PC-9 (cell line): Measurements from ENCODE around the gene CA12. TPM values are rescaled to one million over a fixed set of nuclear protein-coding genes. Genes with fewer than 3 reads are reported as not detected.

Experiments
- BruUV-seq: library from RNA; stranded (reverse); fragments of 400-500 nt; replicated peaks from 2 replicates; lab custom pipeline; 2021; lab: Mats Ljungman, UMichigan
- CTCF ChIA-PET: fragments of 300-600 bp; sonication (Branson Sonifier 250); formaldehyde crosslinking; loops from one replicate; lab custom pipeline; 2022; ENCODE audit warnings: antibody characterized with exemption; lab: Charles Lee
- POLR2A ChIA-PET: fragments of 300-600 bp; sonication (Branson Sonifier 250); formaldehyde crosslinking; loops from one replicate; lab custom pipeline; 2022; ENCODE audit warnings: antibody characterized with exemption; ENCODE audit not compliant: unreplicated experiment; lab: Charles Lee
- DNase-seq, 2 experiments: peaks; one replicate each; pipeline versions ENCODE4 v3.0.0 to v3.0.0-alpha.2; 2015 to 2022; ENCODE audit warnings: mixed read lengths in 1 of 2
- H2AFZ ChIP-seq: fragments of 200-600 bp; sonication (generic); 2 replicates; pipeline ENCODE4 v1.8.1; 2017; ENCODE audit warnings: antibody characterized with exemption
- H3F3A ChIP-seq: fragments of 200-600 bp; sonication (generic); 2 replicates; pipeline ENCODE4 v1.8.1; 2017; ENCODE audit warnings: antibody characterized with exemption, mild to moderate bottlenecking, low read depth; ENCODE audit not compliant: insufficient read depth
- H3K27ac ChIP-seq: fragments of 200-600 bp; sonication (generic); 2 replicates; pipeline ENCODE4 v1.6.1; 2016; ENCODE audit warnings: mixed run types
- H3K27me3 ChIP-seq: fragments of 200-600 bp; sonication (generic); 2 replicates; pipeline ENCODE4 v1.6.1; 2016; ENCODE audit warnings: low read depth, mixed run types; ENCODE audit not compliant: insufficient read depth
- H3K36me3 ChIP-seq: fragments of 200-600 bp; sonication (generic); 2 replicates; pipeline ENCODE4 v1.6.1; 2016; ENCODE audit warnings: low read depth, mixed run types
- H3K4me1 ChIP-seq: fragments of 200-600 bp; sonication (generic); replicated peaks from 2 replicates; pipeline ENCODE4 v1.6.1; 2016; ENCODE audit warnings: mixed run types; ENCODE audit not compliant: insufficient read depth
- H3K4me2 ChIP-seq: fragments of 200-600 bp; sonication (generic); 2 replicates; pipeline ENCODE4 v1.6.1; 2017; ENCODE audit warnings: mixed run types
- H3K4me3 ChIP-seq: fragments of 200-600 bp; sonication (generic); 2 replicates; pipeline ENCODE4 v1.6.1; 2016; ENCODE audit warnings: mixed run types
- H3K79me2 ChIP-seq: fragments of 200-600 bp; sonication (generic); 2 replicates; pipeline ENCODE4 v1.6.1; 2017; ENCODE audit warnings: low read depth, mixed run types
- H3K9me2 ChIP-seq: fragments of 200-600 bp; sonication (generic); 2 replicates; pipeline ENCODE4 v1.8.1; 2017; ENCODE audit warnings: mild to moderate bottlenecking; ENCODE audit not compliant: insufficient read depth
- H3K9me3 ChIP-seq: fragments of 200-600 bp; sonication (generic); 2 replicates; pipeline ENCODE4 v1.8.1; 2016; ENCODE audit warnings: low read depth; ENCODE audit not compliant: insufficient read depth
- H4K20me1 ChIP-seq: fragments of 200-600 bp; sonication (generic); 2 replicates; pipeline ENCODE4 v1.8.1; 2017; ENCODE audit not compliant: insufficient read depth
- EZH2 ChIP-seq: fragments of 200-600 bp; sonication (generic); IDR thresholded peaks from 2 replicates; pipeline ENCODE4 v1.8.0; 2017; ENCODE audit warnings: antibody characterized with exemption, low read depth
- intact Hi-C: fragments of 100-400 bp; cut with micrococcal nuclease; formaldehyde crosslinking; loops from one replicate; pipeline ENCODE4 v1.10.0; 2022; ENCODE audit not compliant: unreplicated experiment
- total RNA-seq: library from RNA; stranded (reverse); gene quantifications from 2 replicates; pipeline ENCODE4 v1.2.3, GENCODE V29; 2021
- TF ChIP-seq, protein P1 (sequence below): fragments of 200-600 bp; sonication (generic); conservative IDR thresholded peaks from 2 replicates; pipeline ENCODE4 v1.6.1; 2017; ENCODE audit warnings: mixed run types, antibody characterized with exemption, mild to moderate bottlenecking, moderate library complexity

CA12 gene
- total RNA-seq, 1 experiment from 2014 or later: 4.6 TPM

DNA sequence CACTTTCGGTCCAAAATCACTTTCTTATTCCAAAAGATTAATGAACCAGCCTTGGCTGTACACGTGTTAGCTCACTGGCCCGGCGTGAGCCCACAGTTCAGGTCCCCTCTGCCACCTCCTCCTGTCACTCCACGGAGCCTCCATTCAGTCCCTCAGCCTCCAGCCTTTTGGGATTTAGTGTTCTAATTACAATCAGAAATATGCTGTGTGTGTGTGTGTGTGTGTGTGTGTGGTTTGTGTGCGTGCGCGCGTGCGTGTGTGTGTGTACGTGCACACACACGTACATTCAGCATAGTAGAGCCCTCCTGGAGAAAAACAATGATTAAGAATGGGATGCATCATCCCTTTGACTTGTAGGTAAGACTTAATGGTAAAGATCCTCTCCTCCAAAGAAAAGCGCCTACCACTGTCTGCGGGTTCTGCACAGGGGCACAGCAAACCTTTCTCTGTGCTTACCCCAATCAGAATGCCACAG is 801 bp downstream of the CA12 start:
- H4K20me1 ChIP-seq: no peaks in the 10 kb centered on the region
- H3K27me3 ChIP-seq: no peaks in the 10 kb centered on the region
- TF ChIP-seq, protein P1, sequence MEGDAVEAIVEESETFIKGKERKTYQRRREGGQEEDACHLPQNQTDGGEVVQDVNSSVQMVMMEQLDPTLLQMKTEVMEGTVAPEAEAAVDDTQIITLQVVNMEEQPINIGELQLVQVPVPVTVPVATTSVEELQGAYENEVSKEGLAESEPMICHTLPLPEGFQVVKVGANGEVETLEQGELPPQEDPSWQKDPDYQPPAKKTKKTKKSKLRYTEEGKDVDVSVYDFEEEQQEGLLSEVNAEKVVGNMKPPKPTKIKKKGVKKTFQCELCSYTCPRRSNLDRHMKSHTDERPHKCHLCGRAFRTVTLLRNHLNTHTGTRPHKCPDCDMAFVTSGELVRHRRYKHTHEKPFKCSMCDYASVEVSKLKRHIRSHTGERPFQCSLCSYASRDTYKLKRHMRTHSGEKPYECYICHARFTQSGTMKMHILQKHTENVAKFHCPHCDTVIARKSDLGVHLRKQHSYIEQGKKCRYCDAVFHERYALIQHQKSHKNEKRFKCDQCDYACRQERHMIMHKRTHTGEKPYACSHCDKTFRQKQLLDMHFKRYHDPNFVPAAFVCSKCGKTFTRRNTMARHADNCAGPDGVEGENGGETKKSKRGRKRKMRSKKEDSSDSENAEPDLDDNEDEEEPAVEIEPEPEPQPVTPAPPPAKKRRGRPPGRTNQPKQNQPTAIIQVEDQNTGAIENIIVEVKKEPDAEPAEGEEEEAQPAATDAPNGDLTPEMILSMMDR: no peak
- TF ChIP-seq EZH2: no peak
- no peaks in the 10 kb centered on the region; the same call in 1 of the 2 replicates for H3F3A ChIP-seq
- ChIA-PET CTCF (no interaction called here), POLR2A (no interaction called here)
- H3K9me3 ChIP-seq: no peaks in the 10 kb centered on the region
- no peak overlapping the region for H3K27ac ChIP-seq
- H3K79me2 ChIP-seq: no peaks in the 10 kb centered on the region
- no peak overlapping the region for H2AFZ ChIP-seq
- H3K4me3 ChIP-seq: no peak overlapping the region
- DNase-seq: no peak
- no peaks in the 10 kb centered on the region for H3K9me2 ChIP-seq
- intact Hi-C loops: no loop called here
- H3K4me1 ChIP-seq: peaks cover 20% of the 10 kb centered on the region
- peak overlapping the region; percentile 64; the same call in 1 of the 2 replicates for H3K4me2 ChIP-seq
- no TSS peak for BruUV-seq
- H3K36me3 ChIP-seq: no peaks in the 10 kb centered on the region

DNA sequence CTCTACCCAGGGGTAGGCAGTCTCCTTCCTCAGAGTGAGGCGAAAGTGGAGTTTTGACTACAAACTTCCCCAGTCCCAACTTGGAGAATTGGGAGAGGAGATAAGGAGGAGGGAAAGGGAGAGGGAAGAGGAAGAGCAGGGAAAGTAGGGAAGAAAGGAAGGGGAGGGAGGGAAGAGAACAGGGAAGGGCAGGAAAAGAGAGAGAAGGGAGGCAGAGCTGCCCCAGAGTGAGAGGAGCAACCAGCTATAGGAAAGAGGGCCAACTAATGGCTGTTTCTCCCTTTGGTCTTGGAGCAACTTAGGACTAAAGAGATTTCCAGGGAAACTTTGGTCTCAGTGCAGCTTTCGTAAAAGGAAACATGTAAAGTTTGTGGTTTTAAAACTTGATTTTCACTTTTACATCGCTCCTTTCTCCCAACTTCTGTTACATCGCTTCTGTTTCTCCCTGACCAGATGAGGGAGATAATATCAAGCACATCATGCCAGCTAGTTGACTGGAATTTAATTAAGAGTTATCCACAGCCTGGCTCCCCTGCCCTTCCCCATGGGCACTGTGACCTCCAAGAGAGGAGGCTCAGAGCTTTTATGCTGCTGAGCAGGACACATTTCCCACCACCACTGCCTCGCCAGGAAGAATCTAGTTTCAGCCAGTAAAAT is 1.4 kb downstream of the CA12 start:
- no peak overlapping the region for H3K4me3 ChIP-seq
- no peaks in the 10 kb centered on the region for H3K36me3 ChIP-seq
- H3K4me1 ChIP-seq: peaks cover 26% of the 10 kb centered on the region
- DNase-seq: no peak
- 0 out of 2 replicates have a peak overlapping the region, but pooled peaks have one; percentile 53 for H2AFZ ChIP-seq
- no TSS peak for BruUV-seq
- no peaks in the 10 kb centered on the region for H4K20me1 ChIP-seq
- H3F3A ChIP-seq: peaks cover 5% of the 10 kb centered on the region; the same call in 1 of the 2 replicates
- intact Hi-C loops: no loop called here
- H3K4me2 ChIP-seq: peak overlapping the region; percentile 58
- ChIA-PET POLR2A (no interaction called here), CTCF (interaction anchor here (0.6 kb wide), 2 partner anchors 25 to 1307 kb away, joined by 3 read pairs; no protein-coding TSS in a partner anchor)
- H3K9me2 ChIP-seq: no peaks in the 10 kb centered on the region
- no peaks in the 10 kb centered on the region for H3K9me3 ChIP-seq
- H3K27me3 ChIP-seq: no peaks in the 10 kb centered on the region
- H3K79me2 ChIP-seq: no peaks in the 10 kb centered on the region
- H3K27ac ChIP-seq: no peak overlapping the region
- TF ChIP-seq, protein P1: no peak
- no peak for TF ChIP-seq EZH2

DNA sequence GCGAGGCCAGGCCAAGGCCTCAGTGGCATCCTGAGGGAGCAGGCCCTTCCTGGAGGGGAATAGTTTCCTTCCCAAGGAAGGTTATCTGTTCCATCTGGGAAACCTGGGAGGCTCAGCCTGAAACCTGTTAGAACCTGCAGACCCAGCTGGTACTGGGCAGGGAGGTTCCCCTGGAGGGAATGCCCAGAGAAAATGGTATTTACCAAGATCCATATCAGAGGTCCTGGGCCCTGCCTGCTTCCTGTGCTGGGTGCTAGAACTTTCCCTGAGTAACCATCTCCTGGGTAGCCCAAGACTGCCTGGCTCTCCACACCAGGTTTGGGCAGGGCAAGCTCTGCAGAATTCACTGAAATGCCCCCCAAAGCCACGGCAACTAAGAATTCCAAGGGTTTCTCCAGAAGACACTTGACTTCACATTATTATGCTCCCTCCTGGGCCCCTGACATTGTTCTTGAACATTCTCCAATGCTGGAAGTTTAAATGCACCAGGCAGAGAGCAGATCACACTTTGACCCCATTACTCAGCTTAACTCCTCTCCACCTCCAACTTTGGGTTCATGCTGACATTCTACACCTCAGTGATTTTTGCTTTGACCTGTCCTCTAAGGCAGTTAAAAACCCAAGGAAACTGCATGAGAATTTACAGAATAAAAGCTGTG is 2.0 kb downstream of the CA12 start:
- H3K36me3 ChIP-seq: no peaks in the 10 kb centered on the region
- peak overlapping the region; percentile 58 for H3K4me2 ChIP-seq
- H2AFZ ChIP-seq: 0 out of 2 replicates have a peak overlapping the region, but pooled peaks have one; percentile 53
- ChIA-PET POLR2A (no interaction called here), CTCF (interaction anchor here (0.6 kb wide), 2 partner anchors 25 to 1306 kb away, joined by 3 read pairs; no protein-coding TSS in a partner anchor)
- BruUV-seq: no TSS peak
- TF ChIP-seq, protein P1: no peak
- no peak for TF ChIP-seq EZH2
- H3K4me3 ChIP-seq: no peak overlapping the region
- no peaks in the 10 kb centered on the region for H3K27me3 ChIP-seq
- no peaks in the 10 kb centered on the region for H3K9me2 ChIP-seq
- peaks cover 12% of the 10 kb centered on the region; the same call in 1 of the 2 replicates for H3F3A ChIP-seq
- intact Hi-C loops: no loop called here
- H3K27ac ChIP-seq: no peak overlapping the region
- H3K4me1 ChIP-seq: peaks cover 32% of the 10 kb centered on the region
- no peaks in the 10 kb centered on the region for H3K79me2 ChIP-seq
- no peaks in the 10 kb centered on the region for H3K9me3 ChIP-seq
- no peak for DNase-seq
- H4K20me1 ChIP-seq: no peaks in the 10 kb centered on the region
